Stimulated activated CD8-positive, alpha-beta memory T cell treated with anti-CD3 and anti-CD28 coated beads, Interleukin-4, amount 100 ng/mL, for 4 hours (primary cell): Measurements from ENCODE around the gene FIGN.

Experiments
- DNase-seq, 2 donors: peaks; one replicate each; pipeline ENCODE4 v3.0.0-alpha.2; 2020; ENCODE audit warnings: low read depth in 2 of 2, low spot score in 1 of 2

FIGN gene

GRCh38 chr2:163736433-163737189 lies 803 bp upstream of the FIGN start:
- DNase-seq, result no peak

GRCh38 chr2:163734881-163735684 lies 725 bp downstream of the FIGN start:
- DNase-seq, result no peak

GRCh38 chr2:163734401-163734800 lies 1.4 kb downstream of the FIGN start:
- DNase-seq, result no peak

- DNase-seq, result no peak
Measured at GRCh38 chr2:163733956-163734355, 1.9 kb downstream of the FIGN start.

GRCh38 chr2:163733301-163733938 lies 2.4 kb downstream of the FIGN start:
- no peak for DNase-seq

- DNase-seq, result no peak
Measured at GRCh38 chr2:163732727-163733126, 3.1 kb downstream of the FIGN start.

GRCh38 chr2:163731735-163732134 lies 4.1 kb downstream of the FIGN start:
- DNase-seq, result no peak

GRCh38 chr2:163730556-163730955 lies 5.3 kb downstream of the FIGN start:
- no peak for DNase-seq

GRCh38 chr2:163729636-163730273 lies 6.1 kb downstream of the FIGN start:
- DNase-seq, result no peak

GRCh38 chr2:163723881-163724280 lies 11.9 kb downstream of the FIGN start:
- no peak for DNase-seq

GRCh38 chr2:163723348-163723747 lies 12.5 kb downstream of the FIGN start:
- no peak for DNase-seq

- no peak for DNase-seq
Measured at GRCh38 chr2:163719331-163719730, 16.5 kb downstream of the FIGN start.

- no peak for DNase-seq
Measured at GRCh38 chr2:163717993-163718680, 17.7 kb downstream of the FIGN start.

GRCh38 chr2:163717515-163717914 lies 18.3 kb downstream of the FIGN start:
- DNase-seq, result no peak

GRCh38 chr2:163716101-163716500 lies 19.7 kb downstream of the FIGN start:
- no peak for DNase-seq

GRCh38 chr2:163715668-163716067 lies 20.1 kb downstream of the FIGN start:
- no peak for DNase-seq

GRCh38 chr2:163715199-163715598 lies 20.6 kb downstream of the FIGN start:
- no peak for DNase-seq

GRCh38 chr2:163713534-163714311 lies 22.1 kb downstream of the FIGN start:
- no peak for DNase-seq

GRCh38 chr2:163711699-163712098 lies 24.1 kb downstream of the FIGN start:
- DNase-seq, result no peak

- no peak for DNase-seq
Measured at GRCh38 chr2:163711258-163711657, 24.6 kb downstream of the FIGN start.
